Small intestine (tissue), 16 donors: Measurements from ENCODE around the gene NR2F1-AS1. TPM values are rescaled to one million over a fixed set of nuclear protein-coding genes. Genes with fewer than 3 reads are reported as not detected.

Source experiments
- DNase-seq, 2 donors: peaks; one replicate each; pipeline versions ENCODE4 v3.0.0 to v3.0.0-alpha.2; 2013
- FAIRE-seq: peaks from 2 replicates; lab custom pipeline; 2012; peaks lifted over from hg19 to GRCh38; lab: Jason Lieb, UNC
- H3K27ac ChIP-seq, 3 donors: one replicate each; pipeline ENCODE4 v1.5.1; 2013; ENCODE audit warnings: low read length in 2 of 3, mild to moderate bottlenecking in 2 of 3, control low read depth in 1 of 3, inconsistent platforms in 1 of 3, low read depth in 1 of 3, moderate library complexity in 1 of 3
- H3K27me3 ChIP-seq, 3 donors: one replicate each; pipeline ENCODE4 v1.6.1; 2013; ENCODE audit warnings: low read length in 3 of 3, inconsistent platforms in 1 of 3; ENCODE audit not compliant: control insufficient read depth in 3 of 3, insufficient read depth in 3 of 3
- H3K36me3 ChIP-seq, 3 donors: one replicate each; pipeline ENCODE4 v1.6.1; 2013; ENCODE audit warnings: low read length in 3 of 3, inconsistent platforms in 1 of 3, low read depth in 1 of 3, mild to moderate bottlenecking in 1 of 3, moderate library complexity in 1 of 3; ENCODE audit not compliant: control insufficient read depth in 3 of 3, insufficient read depth in 2 of 3
- H3K4me1 ChIP-seq, 3 donors: one replicate each; pipeline ENCODE4 v1.6.1; 2013; ENCODE audit warnings: low read length in 2 of 3, inconsistent platforms in 1 of 3, low read depth in 1 of 3, mild to moderate bottlenecking in 1 of 3, moderate library complexity in 1 of 3; ENCODE audit not compliant: control insufficient read depth in 3 of 3, insufficient read depth in 2 of 3
- H3K4me3 ChIP-seq, 3 donors: one replicate each; pipeline ENCODE4 v1.5.1; 2013; ENCODE audit warnings: low read length in 3 of 3, control low read depth in 1 of 3, inconsistent platforms in 1 of 3, low read depth in 1 of 3, mild to moderate bottlenecking in 1 of 3, moderate library complexity in 1 of 3
- H3K9me3 ChIP-seq, 2 donors: one replicate each; pipeline ENCODE4 v1.6.1; 2013; ENCODE audit warnings: low read depth in 1 of 2, low read length in 1 of 2; ENCODE audit not compliant: control insufficient read depth in 2 of 2, insufficient read depth in 1 of 2
- WGBS, 3 donors: extraction: QIAGEN DNeasy Blood & Tissue Kit; methylation state at CpG; one replicate each; pipeline ENCODE4 v1.1.7; 2013; 5-methylcytosine and 5-hydroxymethylcytosine counted together
- long read RNA-seq, 10 donors: transcript quantifications; one replicate each; lab custom pipeline, GENCODE V29; 2026
- polyA plus RNA-seq, 4 donors: library from polyadenylated mRNA; stranded (reverse) in 3 of 4; unstranded in 1 of 4; fragments of 200-250 nt in 3 of 4; fragments of 120-200 nt in 1 of 4; gene quantifications; one replicate each; pipeline versions ENCODE4 v1.2.1 to v1.2.3, GENCODE V29; 2013
- donor health status: healthy with polysubstance abuse.
- donor health status: control.
- donor health status: control.
- donor health status: Bipolar disorder and iron deficiency.
- donor health status: healthy.

NR2F1-AS1 gene
- 1 to 10 TPM in 3 of 4 donors, under 1 TPM in 1; 0.89 to 7.0 (median 4.0) TPM for polyA plus RNA-seq
- long read RNA-seq, donor 1, partial matches to known transcripts = 5 of 5 reads
- long read RNA-seq, donor 1, other reads (novel, unspliced or antisense) = 0 of 5 reads
- long read RNA-seq, donor 2 = 0 reads
- long read RNA-seq, donor 3, partial matches to known transcripts = 24 of 24 reads
- long read RNA-seq, donor 3, other reads (novel, unspliced or antisense) = 0 of 24 reads
- long read RNA-seq, donor 4 = 0 reads
- long read RNA-seq, donor 5 = 0 reads
- long read RNA-seq, donor 6 = 0 reads
- long read RNA-seq, donor 7, partial matches to known transcripts = 10 of 10 reads
- long read RNA-seq, donor 7, other reads (novel, unspliced or antisense) = 0 of 10 reads
- long read RNA-seq, donor 8 = 0 reads
- long read RNA-seq, donor 9 = 0 reads
- long read RNA-seq, donor 10 = 0 reads

DNA sequence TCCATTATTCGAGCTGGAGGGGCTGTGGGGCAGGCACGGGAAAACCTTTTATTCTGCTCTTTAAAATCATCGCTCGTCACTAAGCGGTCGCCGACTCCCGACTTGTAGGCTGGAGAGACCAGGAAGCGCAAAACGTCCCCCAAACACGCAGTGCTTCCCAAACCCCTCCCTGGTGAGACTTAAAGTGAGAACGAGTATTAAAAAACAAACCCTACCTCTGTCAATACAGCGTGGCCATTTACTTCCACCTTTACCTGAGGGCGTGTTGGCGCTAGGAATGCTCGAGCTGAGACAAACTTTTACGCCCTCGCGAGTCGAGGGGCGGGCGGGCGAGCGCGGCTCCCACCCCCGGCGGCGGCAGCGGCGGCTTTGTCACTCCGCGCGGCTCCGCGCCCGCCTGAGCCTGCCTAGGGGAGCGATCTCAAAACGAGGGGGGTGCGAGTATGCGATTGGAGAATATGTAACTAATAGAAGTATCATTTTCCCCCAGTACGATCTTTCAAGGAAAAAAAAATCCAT, at the start of gene NR2F1-AS1:
Gene NR2F1-AS1 (minus strand): TSS at position 293 of the 519 bp plus-strand sequence.
- peak in 1 of 2 donors; percentile 63 for DNase-seq
- Histone ChIP-seq H3K4me1 (peaks cover 0 to 30% (median 5%) of the 10 kb centered on the region in 3 donors), H3K27me3 (peaks cover 7 to 83% (median 20%) of the 10 kb centered on the region in 3 donors), H3K9me3 (peaks cover 0 to 6% of the 10 kb centered on the region in 2 donors), H3K4me3 (peak within 1 kb of the TSS; percentile 42 to 63 (median 60)), H3K27ac (peak within 1 kb of the TSS in 2 of 3 donors; percentile 59 to 76), H3K36me3 (no peaks in the 10 kb centered on the region)
- FAIRE-seq = no peak
- 1 to 2% (median 1%) methylated on average over 41 of the region's 41 CpGs for WGBS, 3 donors

GRCh38 chr5:93626801-93627200, 45.8 kb upstream of the NR2F1-AS1 start:
- no peak for FAIRE-seq
- Histone ChIP-seq H3K27ac (no peak overlapping the region), H3K4me1 (peaks cover 0 to 1% (median 0%) of the 10 kb centered on the region in 3 donors), H3K4me3 (no peak overlapping the region), H3K27me3 (no peaks in the 10 kb centered on the region), H3K36me3 (no peaks in the 10 kb centered on the region), H3K9me3 (no peaks in the 10 kb centered on the region)
- DNase-seq = no peak

- Histone ChIP-seq H3K27ac (no peak overlapping the region), H3K36me3 (no peaks in the 10 kb centered on the region), H3K27me3 (no peaks in the 10 kb centered on the region), H3K4me3 (no peak overlapping the region), H3K9me3 (no peaks in the 10 kb centered on the region), H3K4me1 (peaks cover 0 to 4% (median 0%) of the 10 kb centered on the region in 3 donors)
- FAIRE-seq = no peak
- no peak for DNase-seq
- whole genome bisulfite sequencing, 3 donors = 65 to 74% (median 73%) methylated on average over 4 of the region's 4 CpGs
Measured at GRCh38 chr5:93623153-93623552, 42.1 kb upstream of the NR2F1-AS1 start.

- no peaks in the 10 kb centered on the region for H3K27me3 ChIP-seq
- H3K36me3 ChIP-seq = no peaks in the 10 kb centered on the region
- FAIRE-seq (no peak), DNase-seq (peak; percentile 24 to 42)
- no peak overlapping the region for H3K4me3 ChIP-seq
- WGBS, 3 donors = 60 to 71% (median 65%) methylated on average over 4 of the region's 4 CpGs
- no peaks in the 10 kb centered on the region for H3K9me3 ChIP-seq
- peaks cover 0 to 4% (median 0%) of the 10 kb centered on the region in 3 donors for H3K4me1 ChIP-seq
- no peak overlapping the region for H3K27ac ChIP-seq
Measured at GRCh38 chr5:93622240-93622885, 41.3 kb upstream of the NR2F1-AS1 start.

DNA sequence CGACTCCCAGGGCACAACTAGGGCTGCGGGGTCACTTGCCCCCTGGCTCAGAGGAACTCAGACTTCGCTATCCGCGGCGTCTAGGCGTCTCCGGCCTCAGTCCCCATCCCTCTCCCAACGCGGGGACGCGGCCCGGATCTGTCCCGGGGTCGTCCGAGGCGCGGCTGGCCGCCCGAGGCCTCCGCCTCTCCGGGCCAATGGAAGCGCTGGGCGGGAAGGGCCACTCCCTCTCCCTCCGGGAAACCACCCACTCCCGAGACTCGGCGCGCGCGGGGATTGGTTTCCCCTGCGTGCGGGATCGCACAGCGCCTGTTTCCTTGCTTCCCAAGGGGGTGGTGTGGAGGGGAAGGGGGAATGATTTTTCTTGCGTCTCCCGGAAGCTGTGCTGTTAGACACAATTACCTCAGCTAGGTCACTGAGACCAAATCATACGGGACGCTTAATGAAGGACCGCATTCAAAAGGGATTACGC, 40.3 kb upstream of the NR2F1-AS1 start:
- H3K9me3 ChIP-seq = no peaks in the 10 kb centered on the region
- FAIRE-seq (no peak), DNase-seq (peak; percentile 70 to 81)
- H3K27me3 ChIP-seq = peaks cover 0 to 3% (median 0%) of the 10 kb centered on the region in 3 donors
- H3K36me3 ChIP-seq = no peaks in the 10 kb centered on the region
- H3K4me3 ChIP-seq = peak overlapping the region; percentile 44 to 74 (median 62)
- H3K27ac ChIP-seq = peak overlapping the region in 2 of 3 donors; percentile 42 to 64
- peaks cover 0 to 4% (median 0%) of the 10 kb centered on the region in 3 donors for H3K4me1 ChIP-seq
- WGBS, 3 donors = 2 to 6% (median 4%) methylated on average over 40 to 41 of the region's 41 CpGs

GRCh38 chr5:93620487-93621326, 39.7 kb upstream of the NR2F1-AS1 start:
- no peaks in the 10 kb centered on the region for H3K9me3 ChIP-seq
- peak; percentile 76 to 86 for DNase-seq

DNA sequence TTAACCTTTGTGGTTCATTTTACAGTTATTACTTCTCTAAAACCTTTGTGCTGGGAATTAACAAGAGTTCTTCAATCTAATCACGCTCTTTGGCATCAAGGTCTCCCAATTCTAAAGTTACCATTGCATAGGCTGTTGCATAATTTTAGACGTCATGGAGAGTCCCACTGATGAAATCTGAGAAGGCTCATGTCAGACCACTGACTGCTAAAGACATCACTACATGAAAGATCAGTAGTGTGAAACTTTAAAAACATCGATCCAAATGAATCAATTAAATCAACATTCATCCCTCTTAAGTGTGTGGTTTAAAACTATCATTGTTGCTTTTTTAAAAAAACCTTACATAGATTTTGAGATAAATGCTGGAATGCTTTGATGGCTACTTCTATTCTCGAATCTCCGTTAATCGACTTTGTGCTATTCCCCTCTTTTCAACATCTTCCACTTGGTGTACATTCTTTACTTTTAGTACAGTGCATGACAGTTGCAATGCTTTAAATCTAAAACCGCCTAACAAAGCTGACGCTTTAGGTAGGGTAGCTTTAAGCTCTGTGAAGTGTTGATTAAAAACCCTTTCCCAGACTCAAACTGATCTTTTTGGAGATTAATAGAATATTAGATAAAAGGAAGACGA, 35.6 kb upstream of the NR2F1-AS1 start:
- H3K36me3 ChIP-seq = no peaks in the 10 kb centered on the region
- 82 to 92% (median 90%) methylated on average over 9 of the region's 9 CpGs for WGBS, 3 donors
- no peak overlapping the region for H3K4me3 ChIP-seq
- no peak for DNase-seq
- peaks cover 0 to 25% (median 8%) of the 10 kb centered on the region in 3 donors for H3K27me3 ChIP-seq
- H3K9me3 ChIP-seq = no peaks in the 10 kb centered on the region
- H3K27ac ChIP-seq = no peak overlapping the region
- FAIRE-seq = no peak
- peaks cover 0 to 4% (median under 1%) of the 10 kb centered on the region in 3 donors for H3K4me1 ChIP-seq

More at GRCh38 chr5:93620487-93621326, 39.7 kb upstream of the NR2F1-AS1 start:
- peaks cover 0 to 4% (median 0%) of the 10 kb centered on the region in 3 donors for H3K4me1 ChIP-seq
- no peaks in the 10 kb centered on the region for H3K36me3 ChIP-seq
- WGBS, 3 donors = 0 to 1% (median 0%) methylated on average over 64 to 75 of the region's 75 CpGs
- peak overlapping the region; percentile 51 to 78 (median 63) for H3K27ac ChIP-seq
- FAIRE-seq = no peak
- peaks cover 0 to 6% (median 0%) of the 10 kb centered on the region in 3 donors for H3K27me3 ChIP-seq
- peak overlapping the region; percentile 44 to 74 (median 62) for H3K4me3 ChIP-seq
